ENCODE data around the gene SERPINH1.
A peak's percentile ranks its signal among the peaks of the same experiment; 100 is the strongest.

Gene SERPINH1

GRCh38 chr11:75557666-75558494, 4.2 kb upstream of the SERPINH1 start:
- DNase-seq, result no peak

GRCh38 chr11:75558939-75559843, 2.9 kb upstream of the SERPINH1 start:
- DNase-seq, result no peak

- no peak for DNase-seq
Measured at GRCh38 chr11:75560644-75561043, 1.4 kb upstream of the SERPINH1 start.

- DNase-seq, result no peak
Measured at GRCh38 chr11:75561426-75562047, 516 bp upstream of the SERPINH1 start.

- no peak for DNase-seq
Measured at GRCh38 chr11:75562836-75563484, 907 bp downstream of the SERPINH1 start.

GRCh38 chr11:75563501-75563977, 1.5 kb downstream of the SERPINH1 start:
- DNase-seq, result no peak

GRCh38 chr11:75563978-75564552, 2.0 kb downstream of the SERPINH1 start:
- no peak for DNase-seq

- DNase-seq, result no peak
Measured at GRCh38 chr11:75565221-75565814, 3.3 kb downstream of the SERPINH1 start.

GRCh38 chr11:75565916-75566762, 4.1 kb downstream of the SERPINH1 start:
- no peak for DNase-seq

- DNase-seq, result no peak
Measured at GRCh38 chr11:75566763-75567279, 4.8 kb downstream of the SERPINH1 start.

- no peak for DNase-seq
Measured at GRCh38 chr11:75567971-75568370, 5.9 kb downstream of the SERPINH1 start.

GRCh38 chr11:75568616-75569219, 6.7 kb downstream of the SERPINH1 start:
- no peak for DNase-seq

- no peak for DNase-seq
Measured at GRCh38 chr11:75570559-75571139, 8.6 kb downstream of the SERPINH1 start.

- no peak for DNase-seq
Measured at GRCh38 chr11:75571625-75572024, 9.6 kb downstream of the SERPINH1 start.

GRCh38 chr11:75572744-75573143, 10.7 kb downstream of the SERPINH1 start:
- peak; percentile 29 for DNase-seq

- DNase-seq, result no peak
Measured at GRCh38 chr11:75574698-75575602, 12.9 kb downstream of the SERPINH1 start.

GRCh38 chr11:75576017-75576416, 14.0 kb downstream of the SERPINH1 start:
- no peak for DNase-seq

- no peak for DNase-seq
Measured at GRCh38 chr11:75576499-75576918, 14.5 kb downstream of the SERPINH1 start.

GRCh38 chr11:75577207-75577606, 15.2 kb downstream of the SERPINH1 start:
- DNase-seq, result no peak
